Non-pigmented ciliary epithelial cell (primary cell): ENCODE measurements around the gene CCDC170.

ENCODE experiments used
- DNase-seq: peaks from one replicate; pipeline ENCODE4 v3.0.0-alpha.2; 2010; ENCODE audit warnings: low read depth

CCDC170 gene

GRCh38 chr6:151655099-151655498 is 161.3 kb downstream of the CCDC170 start:
- no peak for DNase-seq

GRCh38 chr6:151656392-151656791 is 162.6 kb downstream of the CCDC170 start:
- no peak for DNase-seq

GRCh38 chr6:151658091-151658490 is 164.3 kb downstream of the CCDC170 start:
- no peak for DNase-seq

- DNase-seq: no peak
These were observed 165.4 kb downstream of the CCDC170 start for GRCh38 chr6:151659212-151659611.

- no peak for DNase-seq
These were observed 167.7 kb downstream of the CCDC170 start for GRCh38 chr6:151661509-151661908.

- no peak for DNase-seq
These were observed 168.1 kb downstream of the CCDC170 start for GRCh38 chr6:151661928-151662327.

- DNase-seq: no peak
These were observed 169.7 kb downstream of the CCDC170 start for GRCh38 chr6:151663559-151663958.

GRCh38 chr6:151664390-151664789 is 170.6 kb downstream of the CCDC170 start:
- DNase-seq: no peak

GRCh38 chr6:151665329-151665728 is 171.5 kb downstream of the CCDC170 start:
- DNase-seq: no peak

GRCh38 chr6:151666526-151666925 is 172.7 kb downstream of the CCDC170 start:
- DNase-seq: no peak

GRCh38 chr6:151669208-151669560 is 175.4 kb downstream of the CCDC170 start:
- DNase-seq: no peak

GRCh38 chr6:151670116-151670515 is 176.3 kb downstream of the CCDC170 start:
- no peak for DNase-seq
